T47D (cell line): Measurements from ENCODE around the gene LRRC59.

Experiments used
- DNase-seq, 2 experiments: peaks; one replicate each; pipeline versions ENCODE4 v3.0.0 to v3.0.0-alpha.2; 2011 to 2012; ENCODE audit warnings: low read depth in 1 of 2, low spot score in 1 of 2
- JUND ChIP-seq: IDR thresholded peaks from 2 replicates; pipeline ENCODE4 v1.6.1; 2012; ENCODE audit warnings: low read depth
- in situ Hi-C: cut with HindIII; loops from 2 replicates; pipeline ENCODE4 v1.10.0; 2016; ENCODE audit warnings: low sequenced_read_pairs, low pct_unique_long_range_greater_than_20kb

Gene LRRC59

DNA sequence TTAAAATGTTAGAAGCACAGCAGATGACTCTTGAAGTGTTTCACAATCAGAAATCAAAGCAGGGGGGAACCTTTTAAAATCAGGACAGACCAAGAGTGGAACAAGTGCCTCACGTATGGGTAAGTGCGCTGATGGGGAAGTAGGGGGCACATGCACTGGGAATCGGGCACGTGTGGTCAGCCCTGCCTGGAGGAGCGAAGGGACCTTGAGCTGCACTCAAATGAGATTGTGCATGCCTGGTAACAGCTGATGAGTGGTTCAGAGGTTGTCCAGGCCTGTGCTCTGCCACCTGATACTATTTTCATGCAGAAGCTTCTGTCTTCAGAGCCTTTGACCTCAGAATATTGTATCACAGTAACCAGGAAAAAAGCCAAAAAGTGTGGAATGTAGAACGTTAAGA lies 65.1 kb downstream of the LRRC59 start:
- in situ Hi-C loops, result no loop called here
- TF ChIP-seq JUND, result no peak
- no peak for DNase-seq
